NOMO-1 treated with dmso at 0.1 percent for 144 hours (cell line): ENCODE data around the gene IFITM2.

ENCODE experiments used
- DNase-seq: peaks from one replicate; lab custom pipeline; 2025; ENCODE audit not compliant: unreplicated experiment; lab: John Stamatoyannopoulos, UW

Gene IFITM2

DNA sequence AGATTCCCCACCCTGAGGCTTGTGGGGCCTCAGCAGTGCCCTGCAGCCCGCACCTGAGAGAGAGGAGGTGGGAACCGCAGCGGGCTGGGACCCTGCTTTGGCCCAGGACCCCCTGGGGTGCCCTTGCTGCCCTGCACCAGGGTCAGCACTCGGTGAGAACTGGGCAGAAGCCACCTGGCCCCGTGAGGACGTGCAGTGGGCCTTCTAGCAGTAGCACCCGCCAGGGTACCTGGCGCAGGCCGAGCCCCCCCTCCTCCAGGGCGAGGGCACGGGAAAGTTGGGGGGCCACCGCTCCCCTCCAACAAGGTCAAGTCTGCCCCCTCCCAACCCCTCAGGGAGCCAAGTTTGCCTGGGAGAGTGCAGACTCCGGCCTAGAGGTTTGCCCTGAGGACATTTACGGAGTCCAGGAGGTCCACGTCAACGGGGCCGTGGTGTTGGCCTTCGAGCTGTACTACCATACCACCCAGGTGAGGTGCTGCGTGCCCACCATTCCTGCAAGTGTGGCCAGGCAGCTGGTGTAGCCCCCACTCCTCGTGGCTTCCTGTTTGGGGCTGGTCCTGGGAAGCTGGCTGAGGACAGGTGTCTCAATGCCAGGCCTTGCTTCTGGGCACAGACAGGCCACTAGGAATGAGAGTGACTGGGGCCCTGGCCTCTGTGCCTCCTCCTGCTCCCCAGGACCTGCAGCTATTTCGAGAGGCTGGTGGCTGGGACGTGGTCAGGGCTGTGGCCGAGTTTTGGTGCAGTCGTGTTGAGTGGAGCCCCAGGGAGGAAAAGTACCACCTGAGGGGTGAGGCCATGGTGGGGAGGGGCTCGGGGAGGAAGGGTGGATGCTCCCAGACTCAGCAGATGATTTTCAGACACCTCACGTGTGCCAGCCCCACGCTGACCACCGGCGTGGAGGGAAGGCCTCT lies 15.2 kb upstream of the IFITM2 start:
- no peak for DNase-seq

DNA sequence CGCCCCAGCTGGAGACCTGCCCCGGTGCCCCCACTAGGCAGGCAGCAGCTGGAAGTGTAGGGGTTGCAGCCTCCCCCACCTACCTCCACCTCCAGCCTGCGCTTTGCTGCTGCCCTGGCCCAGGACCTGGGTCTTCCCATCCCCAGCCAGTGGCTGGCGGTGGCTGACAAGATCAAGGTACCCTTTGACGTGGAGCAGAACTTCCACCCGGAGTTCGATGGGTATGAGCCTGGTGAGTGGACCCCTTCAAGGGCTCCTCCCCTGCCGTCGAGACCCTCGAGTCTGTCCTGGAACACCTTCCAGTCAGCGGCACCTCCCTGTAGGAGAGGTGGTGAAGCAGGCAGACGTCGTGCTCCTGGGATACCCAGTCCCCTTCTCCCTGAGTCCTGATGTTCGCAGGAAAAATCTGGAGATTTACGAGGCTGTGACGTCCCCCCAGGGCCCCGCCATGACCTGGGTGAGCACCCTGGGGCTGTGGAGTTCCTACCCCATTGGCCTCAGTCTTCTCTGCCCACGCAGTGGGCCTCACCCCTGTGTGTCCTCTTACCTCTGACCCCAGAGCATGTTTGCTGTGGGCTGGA lies 14.3 kb upstream of the IFITM2 start:
- no peak for DNase-seq

DNA sequence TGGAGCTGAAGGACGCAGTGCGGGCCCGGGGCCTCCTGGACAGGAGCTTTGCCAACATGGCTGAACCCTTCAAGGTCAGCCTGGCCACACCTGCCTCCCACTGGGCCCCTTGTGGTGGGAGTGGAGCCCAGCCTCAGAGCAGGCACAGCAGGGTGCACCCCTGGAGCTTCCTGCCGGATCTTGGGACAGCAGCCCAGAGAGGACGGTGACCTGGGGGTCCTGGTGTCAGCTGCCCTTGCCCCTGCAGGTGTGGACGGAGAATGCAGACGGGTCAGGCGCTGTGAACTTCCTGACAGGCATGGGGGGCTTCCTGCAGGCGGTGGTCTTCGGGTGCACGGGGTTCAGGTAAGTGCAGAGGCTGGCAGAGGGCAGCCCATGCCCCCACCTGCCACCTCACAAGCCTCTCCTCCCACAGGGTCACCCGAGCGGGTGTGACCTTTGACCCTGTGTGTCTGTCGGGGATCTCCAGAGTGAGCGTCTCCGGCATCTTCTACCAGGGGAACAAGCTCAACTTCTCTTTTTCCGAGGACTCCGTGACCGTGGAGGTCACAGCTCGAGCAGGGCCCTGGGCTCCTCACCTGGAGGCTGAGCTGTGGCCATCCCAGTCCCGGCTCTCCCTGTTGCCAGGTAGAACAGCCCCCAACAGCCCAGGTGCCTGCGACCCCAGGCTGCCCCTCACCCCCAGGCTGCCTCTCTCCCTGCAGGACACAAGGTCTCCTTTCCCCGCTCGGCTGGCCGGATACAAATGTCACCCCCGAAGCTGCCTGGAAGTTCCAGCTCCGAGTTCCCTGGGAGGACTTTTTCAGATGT lies 13.6 kb upstream of the IFITM2 start:
- DNase-seq, result no peak

DNA sequence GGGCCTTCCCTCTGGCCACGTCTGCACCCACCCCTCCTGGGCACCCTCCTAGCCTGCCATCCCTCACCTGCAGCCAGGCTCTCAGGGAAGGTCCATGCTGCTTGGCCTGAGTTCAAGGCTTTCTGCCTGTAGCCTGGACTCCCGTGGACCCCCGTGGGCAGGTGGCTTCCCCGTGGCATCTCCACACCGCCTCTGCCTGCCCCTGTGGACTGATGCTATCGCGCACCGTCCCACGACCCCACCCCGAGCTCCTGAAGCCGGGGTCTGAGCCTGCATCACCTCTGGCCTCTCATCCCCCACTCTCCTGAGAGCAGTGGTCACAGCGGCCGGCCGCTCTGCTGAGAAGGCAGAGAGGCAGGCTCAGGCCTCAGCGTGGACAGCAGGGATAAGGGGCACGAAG lies 12.8 kb upstream of the IFITM2 start:
- DNase-seq, result no peak

DNA sequence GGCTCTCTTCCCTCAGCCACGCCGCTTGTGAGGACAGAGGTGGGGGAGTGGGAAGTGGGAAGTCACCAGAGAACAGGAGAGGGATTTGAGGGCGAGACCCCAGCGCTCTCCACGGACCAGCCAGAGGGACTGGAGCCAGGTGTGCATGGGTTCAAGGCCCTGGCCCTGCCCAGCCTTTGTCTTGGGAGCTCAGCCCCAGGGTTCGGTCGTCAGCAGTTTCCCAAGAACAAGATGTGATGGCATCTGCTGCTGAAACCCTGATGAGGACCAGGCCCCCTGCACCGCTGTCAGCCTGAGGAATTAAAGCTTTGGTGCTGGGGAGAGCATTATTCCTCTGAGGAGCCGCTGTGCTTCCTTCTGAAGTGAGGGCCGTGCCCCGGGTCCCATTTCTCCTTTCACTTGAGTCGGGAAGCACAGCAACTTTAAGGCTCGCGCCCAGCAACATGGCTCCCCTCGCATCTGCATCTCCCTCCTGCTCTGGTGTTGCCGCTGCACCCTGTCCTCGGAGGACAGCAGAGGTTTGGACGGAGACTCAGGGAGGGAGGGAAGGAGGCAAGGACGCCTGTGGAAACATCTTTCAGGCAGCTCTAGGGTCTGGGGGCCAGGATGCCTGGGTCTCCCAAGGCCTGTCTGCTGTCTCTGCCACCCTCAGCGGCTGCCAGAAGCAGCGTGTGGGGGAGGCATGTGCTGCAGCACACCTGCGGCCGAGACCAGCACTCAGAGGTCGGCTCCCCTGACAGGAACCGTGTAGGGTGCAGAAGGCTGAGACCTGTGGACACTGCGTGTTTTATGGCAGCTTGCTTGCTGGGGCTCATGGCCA lies 12.1 kb upstream of the IFITM2 start:
- DNase-seq, result no peak

DNA sequence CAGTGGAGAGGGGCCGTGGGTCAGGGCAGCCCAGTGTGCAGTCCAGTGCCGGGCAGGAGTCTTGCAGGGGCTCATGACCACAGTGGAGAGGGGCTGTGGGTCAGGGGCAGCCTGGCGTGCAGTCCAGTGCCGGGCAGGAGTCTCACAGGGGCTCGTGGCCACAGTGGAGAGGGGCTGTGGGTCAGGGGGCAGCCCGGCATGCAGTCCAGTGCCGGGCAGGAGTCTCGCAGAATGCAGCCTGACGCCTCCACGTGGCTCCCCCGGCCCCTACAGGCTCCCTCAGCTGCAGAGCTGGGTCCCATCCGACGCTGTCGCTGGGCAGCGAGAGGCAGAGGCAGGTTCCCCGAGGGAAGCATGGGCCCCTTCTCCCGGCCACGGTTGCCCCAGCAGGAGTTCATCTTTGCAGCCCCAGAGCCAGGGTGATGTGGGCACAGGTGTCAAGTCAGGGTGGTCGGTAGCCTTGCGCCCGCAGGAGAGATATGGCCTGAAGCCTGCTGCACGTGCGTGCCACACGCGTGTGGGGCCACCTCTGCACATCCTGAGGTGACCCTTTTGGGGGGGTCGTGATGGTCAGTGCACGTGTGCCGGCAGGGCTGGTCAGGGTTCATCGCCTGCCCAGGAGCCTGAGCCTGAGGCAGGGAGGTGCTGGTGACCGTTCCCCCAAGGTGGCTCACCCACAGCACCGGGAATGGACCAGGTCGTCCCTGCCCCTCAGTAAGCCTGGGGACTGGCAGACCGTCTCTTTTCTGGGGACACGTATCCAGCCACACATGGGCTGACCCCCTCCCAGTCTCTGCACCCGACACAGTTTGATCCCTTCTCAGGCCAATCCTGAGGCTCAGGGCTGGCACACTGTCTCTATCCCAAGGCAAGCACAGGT lies 11.2 kb upstream of the IFITM2 start:
- no peak for DNase-seq

DNA sequence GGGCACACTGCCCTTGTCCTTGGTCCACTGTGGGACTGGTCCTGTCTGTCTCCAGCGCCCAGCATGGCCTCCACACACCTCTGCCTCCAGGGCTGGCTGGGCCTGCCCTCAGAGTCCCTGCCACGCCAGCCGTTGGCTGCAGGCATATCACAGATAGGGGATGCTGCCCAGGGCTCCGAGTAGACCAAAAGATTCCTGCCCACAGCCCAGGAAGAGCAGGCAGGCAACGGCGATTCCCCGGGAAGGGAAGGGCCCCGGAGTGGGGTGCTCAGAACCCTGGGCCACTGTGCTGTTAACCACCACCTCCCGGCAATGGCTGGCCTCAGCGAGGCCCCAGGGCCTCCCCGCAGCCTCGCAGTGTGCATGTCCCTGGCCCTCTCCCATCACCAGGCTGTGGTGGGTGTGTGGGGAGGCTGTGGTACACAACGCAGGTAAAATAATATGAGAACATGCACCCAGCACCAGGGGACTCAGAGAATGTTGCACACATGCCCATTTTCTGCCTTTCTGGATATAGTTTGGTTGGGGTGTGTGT lies 10.5 kb upstream of the IFITM2 start:
- DNase-seq, result no peak

DNA sequence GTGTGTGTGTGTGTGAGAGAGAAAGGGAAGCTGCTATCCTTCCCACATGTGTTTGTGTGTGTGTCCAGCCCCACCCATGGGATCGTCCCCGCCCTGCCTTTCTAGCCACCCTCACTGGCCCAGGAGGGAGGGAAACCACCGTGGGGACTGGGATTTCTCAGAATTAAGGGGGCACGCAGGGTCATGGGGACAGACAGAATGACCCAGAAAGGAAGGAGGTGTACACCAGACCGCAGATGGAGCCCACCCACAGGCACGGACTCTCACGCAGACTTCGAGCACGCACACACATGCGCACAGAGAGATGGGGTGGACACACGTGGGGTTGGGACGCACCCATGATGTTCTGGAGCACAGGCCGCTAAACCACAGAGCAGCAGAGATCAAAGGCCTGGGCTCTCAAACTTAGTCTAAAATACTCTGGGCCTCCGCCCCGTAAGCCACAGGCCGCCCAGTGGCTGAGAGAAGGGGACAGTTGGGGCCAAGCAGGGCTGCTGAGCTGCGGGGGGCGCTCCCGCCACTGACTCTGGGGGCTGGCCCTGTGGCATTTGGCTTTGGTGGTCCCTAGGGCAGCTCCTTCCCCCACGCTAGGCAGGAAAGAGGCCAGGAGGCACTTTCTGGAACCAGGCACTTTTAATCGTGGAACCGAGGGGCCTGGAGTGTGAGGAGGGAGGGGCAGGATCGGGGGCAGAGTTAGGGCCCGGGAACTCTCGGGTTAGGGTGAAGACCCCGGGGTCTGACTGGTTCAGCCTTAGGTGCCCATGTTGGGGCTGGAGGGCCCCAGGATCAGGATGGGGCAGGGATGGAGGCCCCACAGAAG lies 9.8 kb upstream of the IFITM2 start:
- no peak for DNase-seq

DNA sequence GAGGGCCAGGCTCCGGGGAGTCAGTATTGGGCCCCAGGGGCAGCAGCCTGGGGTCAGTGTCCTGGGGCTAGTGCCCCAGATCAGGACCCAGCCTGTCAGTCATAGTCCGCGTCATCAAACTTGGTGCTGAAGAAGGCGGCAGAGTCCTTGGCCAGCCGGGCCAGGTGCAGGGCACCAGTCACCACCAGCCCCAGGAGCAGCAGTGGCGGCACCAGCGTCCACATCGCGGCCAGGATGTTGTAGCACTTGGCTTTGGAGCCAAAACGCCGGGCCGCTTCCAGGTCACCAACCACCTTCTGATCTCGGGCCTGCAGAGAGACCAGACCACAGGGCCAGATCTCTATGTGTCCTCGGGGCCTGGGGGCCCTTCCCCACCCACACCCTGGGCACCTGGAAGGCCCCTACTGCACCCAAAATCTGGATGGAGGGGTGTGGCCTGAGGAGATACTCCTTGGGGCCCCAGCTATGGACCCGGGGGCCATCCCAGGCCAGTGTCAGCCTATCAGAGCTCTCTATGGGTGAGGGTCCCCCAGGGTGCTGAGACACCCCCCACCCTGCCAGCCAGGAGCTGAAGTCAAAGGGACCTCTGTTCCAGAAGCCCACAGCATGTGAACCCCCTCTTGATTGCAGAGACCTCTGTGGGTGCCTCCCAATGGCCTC lies 9.1 kb upstream of the IFITM2 start:
- DNase-seq, result no peak

DNA sequence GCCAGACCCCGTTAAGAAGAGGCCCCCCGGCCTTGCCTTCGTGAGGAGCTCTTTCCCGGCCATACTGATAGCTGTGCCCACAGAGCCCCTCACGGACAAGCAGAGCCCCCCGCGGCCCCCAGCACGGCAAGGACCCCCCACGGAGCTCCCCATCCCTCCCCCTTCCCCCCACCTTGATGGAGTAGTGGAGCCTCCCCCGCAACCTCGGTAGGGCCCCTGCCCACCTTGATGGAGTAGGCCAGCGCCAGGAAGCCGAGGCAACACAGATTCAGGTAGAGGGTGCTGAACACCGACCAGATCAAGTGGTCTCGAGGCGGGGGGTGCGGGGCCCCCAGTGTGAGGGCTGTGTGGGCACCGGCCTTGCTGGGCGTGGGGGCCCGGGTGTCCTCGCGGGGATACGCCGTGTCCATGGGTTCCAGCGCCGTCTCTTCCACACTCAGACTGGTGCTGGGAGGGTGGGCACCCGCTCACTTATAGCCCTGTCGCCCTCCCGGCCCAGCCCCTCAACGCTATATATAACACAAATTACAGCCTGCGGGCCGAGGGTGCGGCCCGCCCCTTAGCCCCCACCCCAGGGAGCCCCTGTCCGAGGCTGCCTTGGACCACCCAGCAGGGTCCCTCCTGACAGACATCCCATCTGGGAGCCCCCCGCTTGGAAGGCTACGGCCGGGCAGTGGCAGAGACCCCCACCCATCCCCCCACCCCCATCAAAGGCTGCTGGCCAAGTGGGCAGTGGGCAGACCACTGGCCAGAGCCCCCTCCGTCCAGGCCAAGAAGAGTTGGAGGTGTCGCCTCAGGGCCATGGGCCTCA lies 8.3 kb upstream of the IFITM2 start, which contains the start of gene IFITM5:
Gene IFITM5 (minus strand): TSS at position 446 of the 811 bp plus-strand sequence. CDS start 36 bp downstream, at position 410.
- DNase-seq, result no peak

DNA sequence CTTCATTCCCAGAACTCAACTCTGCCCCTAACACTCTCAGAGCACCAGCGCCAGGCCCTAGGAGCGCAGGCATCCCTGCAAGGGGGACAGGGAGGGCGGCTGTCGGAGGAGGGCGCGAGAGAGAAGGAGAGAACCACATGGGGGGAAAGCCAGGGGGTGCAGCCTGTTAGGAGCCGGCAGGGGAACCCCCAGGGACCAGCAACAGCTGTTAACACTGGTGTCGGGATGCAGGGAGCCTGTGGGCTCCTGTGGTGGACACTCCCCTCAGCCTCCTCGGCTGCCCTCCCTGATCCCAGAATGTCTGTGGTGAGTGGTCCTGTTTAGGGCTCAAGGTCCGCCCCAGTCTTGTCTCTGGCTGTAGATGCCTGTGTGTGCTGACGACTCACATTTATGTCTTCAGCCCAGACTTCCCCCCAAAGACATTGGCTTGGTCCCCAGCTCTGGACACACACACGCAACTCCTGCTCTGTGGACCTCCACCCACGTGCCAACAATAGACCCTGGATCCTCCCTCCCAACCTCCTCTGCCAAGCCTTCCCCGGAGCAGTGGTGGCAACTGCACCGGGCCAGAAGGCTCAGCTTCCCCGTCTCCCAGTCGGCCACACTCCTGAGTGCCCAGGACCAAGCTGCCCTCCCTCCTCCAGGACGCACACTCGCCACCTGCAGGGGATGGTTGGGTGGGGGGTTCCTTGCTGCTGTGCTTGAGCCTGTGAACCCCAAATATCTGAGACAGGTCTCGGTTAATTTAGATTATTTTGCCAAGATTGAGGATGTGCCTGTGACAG lies 7.5 kb upstream of the IFITM2 start:
- no peak for DNase-seq

DNA sequence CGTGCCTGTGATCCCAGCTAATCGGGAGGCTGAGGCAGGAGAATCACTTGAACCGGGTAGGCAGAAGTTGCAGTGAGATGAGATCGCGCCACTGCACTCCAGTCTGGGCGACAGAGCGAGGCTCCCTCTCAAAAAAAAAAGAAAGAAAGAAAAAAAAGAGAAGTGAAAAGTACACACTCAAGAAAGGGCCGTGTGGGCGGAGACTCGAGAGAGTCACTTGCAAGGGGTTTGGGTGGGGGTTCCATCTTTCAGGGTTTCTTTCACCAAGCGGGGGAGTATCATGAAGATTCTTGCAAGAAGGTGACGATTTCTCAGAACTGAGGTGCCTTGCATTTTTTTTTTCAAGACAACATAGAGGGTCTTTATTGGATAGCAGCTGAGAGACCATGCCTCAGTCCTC lies 4.3 kb upstream of the IFITM2 start:
- no peak for DNase-seq

DNA sequence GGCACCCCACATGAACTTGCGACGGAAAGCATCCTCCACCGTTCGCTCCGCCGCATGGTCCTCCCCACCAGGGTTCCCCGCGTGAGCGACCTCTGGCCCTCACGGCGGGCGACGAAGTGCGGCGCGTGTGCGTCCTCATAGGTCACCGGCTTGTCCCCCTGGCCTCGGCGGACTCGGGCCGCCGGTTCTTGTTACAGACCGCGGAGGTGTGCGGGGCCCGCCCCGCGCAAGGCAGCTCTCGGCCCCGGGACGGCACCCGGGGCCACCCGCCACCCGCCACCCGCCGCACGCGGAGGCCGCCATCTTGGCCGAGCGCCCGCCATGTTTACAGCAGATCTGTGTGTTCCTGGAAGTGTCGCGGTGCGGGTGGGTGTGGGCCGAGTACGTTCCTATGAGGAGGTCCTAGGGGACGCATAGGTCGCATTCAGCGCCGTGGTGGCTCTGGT lies 3.5 kb upstream of the IFITM2 start:
- DNase-seq, result no peak

DNA sequence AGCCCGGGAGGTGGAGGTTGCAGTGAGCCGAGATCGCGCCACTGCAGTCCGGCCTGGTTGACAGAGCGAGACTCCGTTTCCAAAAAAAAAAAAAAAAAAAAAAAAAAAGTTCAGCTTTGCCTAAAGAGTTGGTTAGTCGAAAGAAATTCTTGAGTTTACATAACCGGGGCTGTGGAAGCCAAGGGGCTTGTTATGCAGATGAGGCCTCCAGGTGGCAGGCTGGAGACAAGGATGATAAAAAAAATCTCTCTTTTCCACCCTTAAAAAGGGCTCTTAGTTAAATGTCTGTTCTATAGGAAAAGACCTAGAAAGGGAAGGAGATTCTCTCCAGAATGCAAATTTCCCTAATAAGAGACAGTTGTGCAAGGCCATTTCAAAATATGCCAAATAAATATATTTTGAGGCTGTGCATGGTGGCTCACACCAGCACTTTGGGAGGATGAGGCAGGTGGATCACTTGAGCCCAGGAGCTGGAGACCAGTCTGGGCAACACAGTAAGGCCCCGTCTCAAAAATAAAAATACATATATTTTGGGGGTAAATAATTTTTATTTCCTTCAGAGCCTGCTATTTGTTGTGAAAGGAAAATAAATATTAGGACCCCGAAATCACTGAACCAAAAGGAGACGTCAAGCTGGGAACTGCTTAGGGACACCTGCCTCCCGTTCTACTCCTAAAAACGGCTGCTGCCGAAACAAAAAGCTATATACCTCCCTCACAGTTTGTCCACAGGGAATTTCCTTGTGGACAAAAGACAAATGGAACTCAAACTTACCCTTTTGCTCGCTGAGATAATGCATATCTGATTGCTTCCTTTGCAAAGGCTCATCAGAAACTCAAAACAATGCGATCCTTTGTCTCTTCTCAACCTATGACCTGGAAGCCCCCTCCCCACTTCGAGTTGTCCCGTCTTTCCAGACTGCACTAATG lies 2.4 kb upstream of the IFITM2 start:
- DNase-seq, result no peak

DNA sequence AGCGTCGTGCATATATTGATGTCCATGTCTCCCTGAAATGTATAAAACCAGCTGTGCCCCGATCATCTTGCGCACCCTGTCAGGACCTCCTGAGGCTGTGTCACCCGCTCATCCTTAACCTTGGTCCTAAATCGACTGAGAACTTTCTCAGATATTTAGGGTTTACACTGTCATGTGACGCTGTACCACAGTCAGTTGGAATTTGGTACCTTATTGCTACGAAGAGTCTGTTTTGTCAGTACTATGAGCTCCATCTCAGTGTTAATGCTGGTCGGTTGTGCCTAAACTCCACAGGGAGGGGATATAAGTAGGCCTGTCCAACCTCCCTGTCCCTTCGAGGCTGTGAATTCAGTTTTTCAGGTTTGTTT lies 1.8 kb upstream of the IFITM2 start:
- no peak for DNase-seq
